ENCODE data around the gene CLN3.
"Not testable (repeated sequence)": the region's sequence is repeated elsewhere in the genome, so short reads cannot be mapped to it uniquely, and the experiment has no call there.

The CLN3 gene

GRCh38 chr16:28494121-28494851 is 2.4 kb upstream of the CLN3 start, which contains the start of gene APOBR:
TSS of gene APOBR (plus strand) at chr16:28494643. CDS start at chr16:28494682, 39 bp downstream.
- no peak for DNase-seq

GRCh38 chr16:28492511-28492910 is 637 bp upstream of the CLN3 start:
- no peak for DNase-seq

- no peak for DNase-seq
Observed at GRCh38 chr16:28491230-28491969, 474 bp downstream of the CLN3 start.

- DNase-seq = no peak
Observed at GRCh38 chr16:28486266-28486665, 5.6 kb downstream of the CLN3 start.

- DNase-seq = not testable (repeated sequence)
Observed at GRCh38 chr16:28483361-28483760, 8.5 kb downstream of the CLN3 start.

GRCh38 chr16:28482026-28482425 is 9.8 kb downstream of the CLN3 start:
- no peak for DNase-seq

- DNase-seq = no peak
Observed at GRCh38 chr16:28478506-28479180, 13.2 kb downstream of the CLN3 start.

GRCh38 chr16:28477311-28477920 is 14.5 kb downstream of the CLN3 start:
- no peak for DNase-seq

GRCh38 chr16:28475221-28475620 is 16.7 kb downstream of the CLN3 start:
- no peak for DNase-seq

- no peak for DNase-seq
Observed at GRCh38 chr16:28473714-28474265, 18.1 kb downstream of the CLN3 start.

GRCh38 chr16:28447081-28447480 is 44.8 kb downstream of the CLN3 start:
- DNase-seq = not testable (repeated sequence)

GRCh38 chr16:28446388-28446787 is 45.5 kb downstream of the CLN3 start:
- DNase-seq = not testable (repeated sequence)

GRCh38 chr16:28443943-28444342 is 47.9 kb downstream of the CLN3 start:
- not testable (repeated sequence) for DNase-seq

- DNase-seq = not testable (repeated sequence)
Observed at GRCh38 chr16:28438899-28439298, 53.0 kb downstream of the CLN3 start.

GRCh38 chr16:28435340-28435739 is 56.5 kb downstream of the CLN3 start:
- not testable (repeated sequence) for DNase-seq
